ENCODE results near the gene TAOK3. TPM values are rescaled to one million over a fixed set of nuclear protein-coding genes. Genes with fewer than 3 reads are reported as not detected.

TAOK3 gene
- total and polyA plus RNA-seq, 9 of the 15 experiments (the other 6 are each of a cell fraction or from before 2014, with no cell fraction given) = 24.3 to 83.5 (median 47.1) TPM

DNA sequence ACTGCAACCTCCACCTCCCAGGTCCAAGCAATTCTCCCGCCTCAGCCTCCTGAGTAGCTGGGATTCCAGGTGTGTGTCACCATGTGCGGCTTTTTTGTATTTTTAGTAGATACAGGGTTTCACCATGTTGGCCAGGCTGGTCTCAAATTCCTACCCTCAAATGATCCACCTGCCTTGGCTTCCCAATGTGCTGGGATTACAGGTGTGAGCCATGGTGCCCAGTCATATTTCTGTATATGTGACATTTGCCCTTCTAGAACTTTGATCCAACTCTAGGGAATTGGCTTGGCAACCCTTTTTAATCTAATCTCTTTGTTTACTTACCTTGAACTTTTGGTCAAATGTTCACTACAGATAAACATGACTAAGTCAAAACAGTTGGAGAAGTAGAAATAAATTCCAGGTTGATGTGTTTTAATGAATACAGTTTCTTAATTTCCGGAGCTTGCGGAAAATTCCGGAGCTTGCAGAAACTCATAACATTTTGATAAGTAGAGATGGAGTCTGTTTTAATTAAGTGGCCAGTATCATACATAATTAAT lies 248.3 kb downstream of the TAOK3 start (continued):
- TF ChIP-seq CHD7 (IDR thresholded peaks at IDR 0.05; ENCODE audit: low read depth, low read length) = no peak

Measured in K562 (cell line).